Activated naive CD8-positive, alpha-beta T cell treated with anti-CD3 and anti-CD28 coated beads, Interleukin-2, amount 50 U/mL, for 16 hours (primary cell): ENCODE measurements around the gene EFNB2.

Source experiments
- DNase-seq: peaks from one replicate; pipeline ENCODE4 v3.0.0-alpha.2; 2020; ENCODE audit warnings: low read depth, low spot score

The EFNB2 gene

GRCh38 chr13:106449096-106449495 lies 86.4 kb downstream of the EFNB2 start:
- DNase-seq = no peak

- no peak for DNase-seq
Observed at GRCh38 chr13:106445996-106446395, 89.5 kb downstream of the EFNB2 start.

GRCh38 chr13:106443607-106444322 lies 91.7 kb downstream of the EFNB2 start:
- DNase-seq = no peak

- DNase-seq = no peak
Observed at GRCh38 chr13:106440866-106441265, 94.6 kb downstream of the EFNB2 start.
